Thyroid gland (tissue), 4 donors: ENCODE data around the gene FNDC10.

Experiments
- POLR2A ChIP-seq, 2 donors: fragments of 450-650 bp; IDR thresholded peaks; one replicate each; pipeline ENCODE4 v1.6.1; 2017; ENCODE audit warnings: antibody characterized with exemption in 2 of 2, mild to moderate bottlenecking in 2 of 2, moderate library complexity in 1 of 2
- TF ChIP-seq, protein P1 (sequence below), 6 experiments: fragments of 200-600 bp in 3 of 6; fragments of 450-650 bp in 3 of 6; sonication (generic) in 3 of 6; IDR thresholded peaks; one replicate each; pipeline ENCODE4 v1.5.1; 2016 to 2019; ENCODE audit warnings: antibody characterized with exemption in 6 of 6, mild to moderate bottlenecking in 2 of 6, inconsistent platforms in 1 of 6, moderate library complexity in 1 of 6

DNA sequence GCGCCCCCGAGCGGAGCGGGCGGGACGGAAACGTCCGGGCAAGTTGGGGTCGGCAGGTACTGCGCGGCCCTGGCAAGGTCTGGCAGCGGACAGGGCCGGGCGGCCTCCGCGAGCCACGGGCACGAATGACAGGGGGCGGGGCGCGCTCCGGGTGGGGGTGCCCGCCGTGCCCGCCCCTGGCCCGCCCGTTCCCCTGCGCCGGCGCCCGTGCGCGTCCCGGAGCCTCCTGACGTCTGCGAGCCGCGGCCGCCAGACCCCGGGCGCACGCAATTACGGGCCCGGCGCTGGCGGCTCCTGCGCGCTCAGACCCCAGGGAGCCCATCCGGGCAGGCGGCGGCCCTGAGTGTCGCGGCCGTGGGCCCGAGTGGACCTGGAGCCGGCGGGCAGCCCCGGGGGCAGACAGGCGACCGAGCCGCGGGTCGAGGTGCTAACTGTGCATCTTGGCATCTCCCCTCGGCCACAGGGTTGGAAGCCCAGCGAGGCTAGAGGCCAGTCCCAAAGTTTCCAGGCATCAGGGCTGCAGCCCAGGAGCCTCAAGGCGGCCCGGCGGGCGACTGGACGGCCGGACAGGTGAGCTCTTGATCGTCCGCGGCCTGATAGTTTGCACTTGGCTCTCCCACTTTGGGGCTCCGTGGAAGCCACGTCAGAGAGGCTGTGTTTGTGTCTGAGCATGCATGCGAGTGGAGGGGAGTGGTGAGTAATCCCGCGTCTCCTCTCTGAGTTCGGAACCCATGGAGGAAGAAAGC lies 16.3 kb upstream of the FNDC10 start:
- TF ChIP-seq, protein P1, sequence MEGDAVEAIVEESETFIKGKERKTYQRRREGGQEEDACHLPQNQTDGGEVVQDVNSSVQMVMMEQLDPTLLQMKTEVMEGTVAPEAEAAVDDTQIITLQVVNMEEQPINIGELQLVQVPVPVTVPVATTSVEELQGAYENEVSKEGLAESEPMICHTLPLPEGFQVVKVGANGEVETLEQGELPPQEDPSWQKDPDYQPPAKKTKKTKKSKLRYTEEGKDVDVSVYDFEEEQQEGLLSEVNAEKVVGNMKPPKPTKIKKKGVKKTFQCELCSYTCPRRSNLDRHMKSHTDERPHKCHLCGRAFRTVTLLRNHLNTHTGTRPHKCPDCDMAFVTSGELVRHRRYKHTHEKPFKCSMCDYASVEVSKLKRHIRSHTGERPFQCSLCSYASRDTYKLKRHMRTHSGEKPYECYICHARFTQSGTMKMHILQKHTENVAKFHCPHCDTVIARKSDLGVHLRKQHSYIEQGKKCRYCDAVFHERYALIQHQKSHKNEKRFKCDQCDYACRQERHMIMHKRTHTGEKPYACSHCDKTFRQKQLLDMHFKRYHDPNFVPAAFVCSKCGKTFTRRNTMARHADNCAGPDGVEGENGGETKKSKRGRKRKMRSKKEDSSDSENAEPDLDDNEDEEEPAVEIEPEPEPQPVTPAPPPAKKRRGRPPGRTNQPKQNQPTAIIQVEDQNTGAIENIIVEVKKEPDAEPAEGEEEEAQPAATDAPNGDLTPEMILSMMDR (IDR thresholded peaks at IDR 0.05) = no peak
- TF ChIP-seq POLR2A (IDR thresholded peaks at IDR 0.05) = no peak
